ENCODE results near the gene ZBTB14.

ZBTB14 gene, protein sequence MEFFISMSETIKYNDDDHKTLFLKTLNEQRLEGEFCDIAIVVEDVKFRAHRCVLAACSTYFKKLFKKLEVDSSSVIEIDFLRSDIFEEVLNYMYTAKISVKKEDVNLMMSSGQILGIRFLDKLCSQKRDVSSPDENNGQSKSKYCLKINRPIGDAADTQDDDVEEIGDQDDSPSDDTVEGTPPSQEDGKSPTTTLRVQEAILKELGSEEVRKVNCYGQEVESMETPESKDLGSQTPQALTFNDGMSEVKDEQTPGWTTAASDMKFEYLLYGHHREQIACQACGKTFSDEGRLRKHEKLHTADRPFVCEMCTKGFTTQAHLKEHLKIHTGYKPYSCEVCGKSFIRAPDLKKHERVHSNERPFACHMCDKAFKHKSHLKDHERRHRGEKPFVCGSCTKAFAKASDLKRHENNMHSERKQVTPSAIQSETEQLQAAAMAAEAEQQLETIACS

DNA sequence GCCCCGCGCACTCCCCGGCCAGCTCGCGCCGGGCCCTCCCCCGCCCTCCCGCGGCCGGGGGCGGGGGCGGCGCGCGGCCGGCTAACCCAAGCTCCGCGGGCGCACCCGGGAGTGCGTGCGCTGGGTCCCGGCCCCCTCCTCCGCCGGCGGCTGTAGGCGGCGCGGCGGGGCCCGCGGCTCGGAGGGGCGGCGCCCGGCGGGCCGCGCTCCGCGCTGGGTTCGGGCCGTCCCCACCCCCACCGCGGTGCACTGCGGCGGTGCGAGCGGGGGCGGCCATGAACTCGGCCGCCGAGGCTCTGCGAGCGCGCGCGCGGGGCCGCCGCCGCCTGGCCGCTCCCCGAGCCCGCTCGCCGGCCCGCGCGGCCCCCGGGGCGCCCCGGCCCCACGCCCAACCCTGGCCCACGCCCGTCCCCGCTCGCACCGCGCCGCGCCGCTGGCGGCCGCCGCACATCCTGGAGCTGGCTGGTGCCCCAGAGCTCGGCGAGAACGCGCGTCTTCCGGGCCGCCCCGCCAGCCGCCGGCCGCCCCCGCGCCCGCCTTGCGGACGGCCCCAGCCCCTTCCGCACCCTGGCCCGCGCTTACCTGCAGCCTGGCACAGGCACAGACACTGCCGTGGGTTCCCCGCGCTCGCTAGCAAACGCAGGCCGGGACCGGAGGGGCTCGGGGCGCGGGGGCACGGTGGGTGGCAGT, at the start of gene ZBTB14:
ZBTB14 (minus strand) TSS at position 496 of the 690 bp plus-strand sequence. CDS start 2,480 bp downstream, outside the sequence.
- DNase-seq: no peak

DNA sequence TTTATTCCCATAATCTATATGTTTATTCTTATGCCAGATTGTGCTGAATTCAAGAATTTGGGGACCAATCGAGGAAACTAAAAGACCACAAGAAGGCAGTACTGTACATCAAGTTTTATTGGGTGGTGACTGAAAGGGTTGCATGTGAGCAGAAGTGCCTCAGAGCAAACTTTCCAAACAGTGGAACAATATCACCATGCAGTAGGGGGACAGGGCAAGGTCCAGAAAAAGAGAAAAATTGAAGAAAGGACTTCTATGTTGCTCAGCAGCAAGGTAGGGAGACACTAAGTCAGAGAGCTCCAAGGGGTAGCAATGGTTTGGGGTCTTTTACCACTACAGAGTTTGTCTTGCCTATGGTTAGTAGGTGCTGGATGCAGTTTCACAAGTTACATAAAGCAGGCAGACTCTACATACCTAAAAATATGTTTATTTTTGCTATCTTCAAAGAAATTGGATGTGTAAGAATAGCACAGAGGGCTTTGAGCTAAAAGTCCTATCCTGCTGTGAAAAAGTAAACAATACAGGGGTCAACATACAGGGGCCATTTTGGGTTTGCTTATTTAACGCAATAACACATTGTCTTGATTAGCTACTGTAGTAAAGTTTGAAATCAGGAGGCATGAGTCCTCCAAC, 43.8 kb upstream of the ZBTB14 start:
- no peak for DNase-seq

GRCh38 chr18:5334456-5335075, 39.0 kb upstream of the ZBTB14 start:
- DNase-seq: no peak

DNA sequence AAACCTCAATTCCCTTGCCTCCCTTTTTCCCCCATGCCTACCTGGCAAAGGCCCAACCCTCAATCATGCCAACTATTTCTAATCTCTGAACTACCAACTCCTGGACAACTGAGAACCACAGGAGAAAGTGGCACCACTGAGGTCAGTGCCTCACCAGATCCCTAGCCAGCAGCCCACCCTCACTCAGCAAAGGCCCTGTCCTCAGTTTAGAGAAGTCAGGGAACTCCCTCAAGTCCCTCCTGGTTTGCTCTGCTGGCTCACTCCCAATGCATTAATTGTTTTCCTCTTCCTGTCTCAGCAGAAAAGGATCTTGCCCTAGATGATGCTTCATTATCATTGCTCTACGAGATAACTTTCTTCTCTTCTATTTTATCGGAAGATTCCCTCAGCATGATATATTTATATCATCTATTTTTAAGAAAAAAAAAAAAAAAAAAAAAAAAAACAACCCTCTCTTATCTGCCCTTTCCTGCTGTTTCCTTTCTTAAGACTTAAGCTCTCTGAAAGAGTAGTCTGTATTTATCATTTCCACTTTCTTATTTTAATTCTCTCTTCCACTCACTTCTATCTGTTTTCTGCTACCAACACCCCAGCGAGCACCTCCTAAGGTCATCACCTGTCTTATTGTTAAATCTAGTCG, 22.7 kb upstream of the ZBTB14 start:
- no peak for DNase-seq

DNA sequence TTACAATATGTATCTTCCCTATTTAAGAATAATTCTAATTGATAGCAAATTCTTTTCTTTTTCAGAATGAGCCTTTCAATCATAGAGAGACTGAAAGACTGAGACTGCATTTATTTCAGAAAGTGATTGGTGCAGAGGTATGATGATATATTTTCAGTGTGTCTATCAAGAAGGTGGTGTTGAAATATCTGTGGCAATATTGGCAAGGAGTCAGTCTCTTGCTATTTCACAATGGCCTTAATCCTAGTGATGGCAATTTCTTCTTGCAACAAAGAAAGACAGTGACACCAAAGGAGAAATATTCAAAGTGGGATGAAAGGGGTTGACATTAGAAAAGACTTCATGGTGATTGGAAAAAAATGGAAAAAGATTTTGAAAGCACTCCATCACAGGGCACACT, 21.7 kb upstream of the ZBTB14 start:
- DNase-seq: no peak

GRCh38 chr18:5315838-5316237, 20.3 kb upstream of the ZBTB14 start:
- DNase-seq: no peak

DNA sequence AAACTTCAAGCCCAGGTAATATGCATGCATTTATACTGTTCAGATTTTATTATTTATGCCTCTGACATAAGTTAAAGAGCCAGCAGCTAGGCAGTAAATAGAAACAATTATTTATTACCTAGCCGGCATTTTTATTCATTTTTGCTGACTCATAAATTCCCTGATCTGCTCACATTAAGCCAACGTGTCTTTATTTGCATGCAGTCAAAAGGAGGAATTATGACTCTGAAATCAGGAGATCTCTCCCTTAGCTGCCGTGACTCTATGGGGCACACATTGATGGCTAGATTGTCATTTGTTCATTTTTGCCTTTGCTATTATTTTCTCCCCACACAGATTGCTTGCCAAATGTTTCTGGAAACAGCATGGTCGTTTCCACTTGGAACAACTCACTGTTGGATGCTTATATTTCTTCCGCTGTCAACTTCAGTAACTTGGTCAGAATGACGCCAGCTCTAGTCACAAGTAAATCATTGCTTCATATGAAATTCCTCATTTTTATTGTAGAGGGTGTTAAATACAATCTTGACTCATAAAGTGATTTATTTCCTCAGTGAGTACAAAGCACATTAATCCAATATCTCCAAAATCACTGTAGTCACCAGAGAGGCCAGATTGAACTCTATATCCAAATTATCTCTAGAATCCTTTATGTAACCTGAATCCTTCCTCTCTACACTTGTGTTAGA, 15.9 kb upstream of the ZBTB14 start:
- DNase-seq: no peak

GRCh38 chr18:5309888-5310470, 14.5 kb upstream of the ZBTB14 start:
- DNase-seq: no peak

- DNase-seq: no peak
Measured at GRCh38 chr18:5305835-5306234, 10.3 kb upstream of the ZBTB14 start.

- DNase-seq: no peak
Measured at GRCh38 chr18:5304232-5304631, 8.7 kb upstream of the ZBTB14 start.

DNA sequence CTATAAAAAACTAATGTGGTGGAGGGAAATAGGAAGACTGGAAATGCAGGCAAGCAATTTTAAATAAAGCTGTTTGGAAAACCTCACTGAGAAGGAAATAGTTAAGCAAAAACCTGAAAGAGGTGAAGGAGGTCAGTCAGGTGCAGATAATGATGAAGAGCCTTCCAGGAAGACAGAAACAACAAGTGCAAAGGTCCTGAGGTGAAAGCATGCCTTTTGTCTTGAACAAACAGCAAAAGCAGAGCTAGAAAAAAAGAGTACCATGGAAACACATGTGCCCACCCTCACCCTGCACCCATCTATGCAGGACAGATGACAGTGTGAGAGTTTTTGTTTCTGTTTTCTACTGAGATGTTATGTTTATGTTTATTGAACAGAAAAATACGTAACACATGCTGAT, 8.1 kb upstream of the ZBTB14 start:
- no peak for DNase-seq

DNA sequence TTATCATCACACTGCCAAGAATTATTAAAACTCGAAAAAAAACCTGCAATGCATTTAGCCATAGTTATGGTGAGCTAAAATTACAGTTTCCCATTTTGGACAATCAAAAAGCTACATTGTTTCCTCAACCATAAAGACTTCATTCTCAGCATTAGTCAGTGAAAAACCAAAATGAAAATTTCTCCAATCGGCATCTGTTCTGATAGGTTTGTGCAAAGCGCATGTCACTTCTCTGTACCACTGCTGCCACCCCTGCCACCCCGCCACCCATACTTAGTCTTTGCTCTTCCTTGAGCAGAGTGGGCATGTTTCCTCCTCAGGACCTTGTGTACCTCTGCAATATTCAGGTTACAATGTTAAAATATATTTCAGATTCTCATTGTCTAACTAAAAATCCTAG, 7.1 kb upstream of the ZBTB14 start:
- DNase-seq: no peak

DNA sequence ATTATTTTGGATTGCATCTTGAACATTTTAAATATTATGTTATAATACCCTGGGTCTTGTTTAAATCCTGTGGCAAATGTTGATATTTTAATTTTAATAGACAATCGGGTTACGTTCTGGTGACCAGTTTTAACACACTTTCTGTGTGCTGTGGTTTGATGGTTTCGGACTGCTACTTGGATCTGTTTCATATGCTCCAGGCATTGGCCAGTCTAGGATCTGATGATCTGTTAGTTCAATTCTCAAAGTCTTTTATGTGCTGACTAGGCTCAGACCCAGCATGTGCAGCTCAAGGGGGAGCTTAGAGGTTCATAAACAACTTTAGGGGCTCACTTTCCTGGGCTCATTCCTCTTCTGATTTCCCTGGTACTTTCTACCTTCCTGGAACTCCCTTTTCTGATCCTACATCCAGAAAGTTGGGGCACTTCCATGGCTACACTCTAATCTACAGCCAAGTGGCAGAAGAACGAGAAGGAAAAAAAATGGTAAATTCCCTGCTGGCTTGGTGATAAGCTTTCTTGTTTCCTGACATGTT, 5.0 kb upstream of the ZBTB14 start:
- no peak for DNase-seq

- DNase-seq: no peak
Measured at GRCh38 chr18:5298156-5298852, 2.8 kb upstream of the ZBTB14 start.

- no peak for DNase-seq
Measured at GRCh38 chr18:5297597-5297996, 2.1 kb upstream of the ZBTB14 start.

- peak; percentile 27 for DNase-seq
Measured at GRCh38 chr18:5296706-5297320, 1.3 kb upstream of the ZBTB14 start.

DNA sequence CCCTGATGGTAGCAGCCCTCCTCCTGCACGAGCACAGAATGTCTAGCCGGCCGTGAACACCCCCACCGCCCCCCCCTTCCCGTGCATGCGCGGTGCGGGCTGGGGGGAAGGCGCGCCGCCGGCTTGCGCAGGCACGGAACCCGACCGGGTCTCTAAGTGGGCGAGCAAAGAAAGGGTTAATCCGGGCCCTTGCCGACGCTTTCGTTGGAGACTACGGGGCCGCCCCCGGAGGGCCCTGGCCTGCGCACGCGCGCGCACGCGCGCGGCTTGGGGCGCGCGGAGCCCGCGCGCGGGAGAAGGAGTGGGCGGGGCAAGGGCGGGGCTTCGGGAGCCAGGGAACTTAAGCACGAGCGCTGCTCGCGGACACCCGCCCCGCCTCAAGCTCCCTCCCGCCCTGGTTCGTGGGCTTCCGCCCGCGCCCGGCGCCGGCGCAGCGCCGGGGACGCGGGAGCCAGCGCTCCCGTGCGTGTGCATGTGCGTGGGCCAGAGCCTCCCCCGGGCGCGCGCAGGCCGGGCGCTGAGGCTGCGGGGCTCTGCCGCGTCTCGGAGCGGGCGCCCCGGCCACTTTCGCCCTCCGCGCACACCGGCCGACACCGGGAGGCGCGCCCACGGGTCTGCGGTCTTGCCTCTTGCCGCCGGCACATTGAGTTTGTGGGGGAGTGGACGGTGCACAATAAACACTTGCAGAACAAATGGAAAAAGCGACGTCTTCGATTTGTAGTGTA, 617 bp upstream of the ZBTB14 start:
- peak; percentile 83 for DNase-seq

- peak; percentile 1 for DNase-seq
Measured at GRCh38 chr18:5294457-5295230, 882 bp downstream of the ZBTB14 start.

- DNase-seq: no peak
Measured at GRCh38 chr18:5294113-5294456, 1.4 kb downstream of the ZBTB14 start.
